ENCODE data around the gene BIVM. TPM values are rescaled to one million over a fixed set of nuclear protein-coding genes. Genes with fewer than 3 reads are reported as not detected.

BIVM gene
- total RNA-seq, 1 donor from 2014 or later, result 39.2 TPM

- DNase-seq, result no peak
- Mint-ChIP-seq H3K27ac (ENCODE audit: unreplicated experiment) (no peak overlapping the region), H3K9me3 (ENCODE audit: unreplicated experiment) (no peaks in the 10 kb centered on the region), H3K4me3 (ENCODE audit: unreplicated experiment) (no peak overlapping the region), H3K36me3 (ENCODE audit: unreplicated experiment) (no peaks in the 10 kb centered on the region), H3K27me3 (ENCODE audit: unreplicated experiment) (no peaks in the 10 kb centered on the region), H3K4me1 (ENCODE audit: low read depth, unreplicated experiment) (peaks cover 7% of the 10 kb centered on the region)
- no peak for TF ChIP-seq CTCF (IDR thresholded peaks at IDR 0.05; ENCODE audit: partially characterized antibody, unreplicated experiment)
These were observed 18.3 kb downstream of the BIVM start for GRCh38 chr13:102817241-102817640.

GRCh38 chr13:102817907-102818306, 19.0 kb downstream of the BIVM start:
- Mint-ChIP-seq H3K9me3 (ENCODE audit: unreplicated experiment) (no peaks in the 10 kb centered on the region), H3K4me3 (ENCODE audit: unreplicated experiment) (no peak overlapping the region), H3K36me3 (ENCODE audit: unreplicated experiment) (peaks cover 5% of the 10 kb centered on the region), H3K4me1 (ENCODE audit: low read depth, unreplicated experiment) (peaks cover 7% of the 10 kb centered on the region), H3K27ac (ENCODE audit: unreplicated experiment) (no peak overlapping the region), H3K27me3 (ENCODE audit: unreplicated experiment) (no peaks in the 10 kb centered on the region)
- DNase-seq, result no peak
- TF ChIP-seq CTCF (IDR thresholded peaks at IDR 0.05; ENCODE audit: partially characterized antibody, unreplicated experiment), result no peak

- Mint-ChIP-seq H3K9me3 (ENCODE audit: unreplicated experiment) (no peaks in the 10 kb centered on the region), H3K27me3 (ENCODE audit: unreplicated experiment) (peaks cover 2% of the 10 kb centered on the region)
These were observed 26.5 kb downstream of the BIVM start for GRCh38 chr13:102825400-102825799.

GRCh38 chr13:102825921-102826706, 27.2 kb downstream of the BIVM start:
- Mint-ChIP-seq H3K27me3 (ENCODE audit: unreplicated experiment) (peaks cover 2% of the 10 kb centered on the region), H3K4me3 (ENCODE audit: unreplicated experiment) (no peak overlapping the region), H3K36me3 (ENCODE audit: unreplicated experiment) (peaks cover 15% of the 10 kb centered on the region), H3K27ac (ENCODE audit: unreplicated experiment) (no peak overlapping the region), H3K9me3 (ENCODE audit: unreplicated experiment) (no peaks in the 10 kb centered on the region), H3K4me1 (ENCODE audit: low read depth, unreplicated experiment) (no peaks in the 10 kb centered on the region)
- no peak for DNase-seq
- no peak for TF ChIP-seq CTCF (IDR thresholded peaks at IDR 0.05; ENCODE audit: partially characterized antibody, unreplicated experiment)

More at GRCh38 chr13:102825400-102825799, 26.5 kb downstream of the BIVM start:
- Mint-ChIP-seq H3K4me1 (ENCODE audit: low read depth, unreplicated experiment) (no peaks in the 10 kb centered on the region), H3K27ac (ENCODE audit: unreplicated experiment) (no peak overlapping the region), H3K4me3 (ENCODE audit: unreplicated experiment) (no peak overlapping the region), H3K36me3 (ENCODE audit: unreplicated experiment) (peaks cover 15% of the 10 kb centered on the region)
- no peak for DNase-seq
- no peak for TF ChIP-seq CTCF (IDR thresholded peaks at IDR 0.05; ENCODE audit: partially characterized antibody, unreplicated experiment)

- no peak overlapping the region for H3K4me3 Mint-ChIP-seq (ENCODE audit: unreplicated experiment)
- H3K36me3 Mint-ChIP-seq (ENCODE audit: unreplicated experiment), result no peaks in the 10 kb centered on the region
- no peaks in the 10 kb centered on the region for H3K9me3 Mint-ChIP-seq (ENCODE audit: unreplicated experiment)
- no peak overlapping the region for H3K27ac Mint-ChIP-seq (ENCODE audit: unreplicated experiment)
- H3K4me1 Mint-ChIP-seq (ENCODE audit: low read depth, unreplicated experiment), result no peaks in the 10 kb centered on the region
- DNase-seq, result no peak
- no peaks in the 10 kb centered on the region for H3K27me3 Mint-ChIP-seq (ENCODE audit: unreplicated experiment)
- TF ChIP-seq CTCF (IDR thresholded peaks at IDR 0.05; ENCODE audit: partially characterized antibody, unreplicated experiment), result no peak
These were observed 31.7 kb downstream of the BIVM start for GRCh38 chr13:102830646-102831045.

All from glutamatergic neuron (in vitro differentiated cells).